Activated T-helper 9 cell treated with anti-CD3 and anti-CD28 coated beads, Interleukin-2, amount 50 U/mL, for 16 hours (primary cell): ENCODE results near the gene CD40LG.

Source experiments
- DNase-seq: peaks from one replicate; pipeline ENCODE4 v3.0.0-alpha.2; 2020; ENCODE audit warnings: low read depth

CD40LG gene

DNA sequence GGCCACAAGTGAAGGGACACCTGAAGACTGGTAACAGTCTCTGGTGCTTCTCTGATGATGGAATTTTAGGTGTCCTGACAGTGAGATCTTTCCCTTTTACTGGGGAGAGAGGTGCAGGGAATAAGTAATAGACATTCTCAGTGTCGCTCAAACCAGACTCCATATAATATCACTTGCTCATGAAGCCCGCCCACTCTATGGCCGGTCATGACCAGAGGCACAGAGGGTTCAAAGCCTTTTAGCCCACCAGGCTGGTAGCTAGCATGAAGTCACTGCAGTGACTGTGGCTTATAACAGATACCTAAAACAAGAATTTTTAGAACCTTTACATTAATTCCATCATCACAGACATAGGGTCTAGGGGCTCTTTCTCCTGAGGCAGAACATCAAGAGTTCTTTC, 2.9 kb downstream of the CD40LG start:
- DNase-seq: no peak

DNA sequence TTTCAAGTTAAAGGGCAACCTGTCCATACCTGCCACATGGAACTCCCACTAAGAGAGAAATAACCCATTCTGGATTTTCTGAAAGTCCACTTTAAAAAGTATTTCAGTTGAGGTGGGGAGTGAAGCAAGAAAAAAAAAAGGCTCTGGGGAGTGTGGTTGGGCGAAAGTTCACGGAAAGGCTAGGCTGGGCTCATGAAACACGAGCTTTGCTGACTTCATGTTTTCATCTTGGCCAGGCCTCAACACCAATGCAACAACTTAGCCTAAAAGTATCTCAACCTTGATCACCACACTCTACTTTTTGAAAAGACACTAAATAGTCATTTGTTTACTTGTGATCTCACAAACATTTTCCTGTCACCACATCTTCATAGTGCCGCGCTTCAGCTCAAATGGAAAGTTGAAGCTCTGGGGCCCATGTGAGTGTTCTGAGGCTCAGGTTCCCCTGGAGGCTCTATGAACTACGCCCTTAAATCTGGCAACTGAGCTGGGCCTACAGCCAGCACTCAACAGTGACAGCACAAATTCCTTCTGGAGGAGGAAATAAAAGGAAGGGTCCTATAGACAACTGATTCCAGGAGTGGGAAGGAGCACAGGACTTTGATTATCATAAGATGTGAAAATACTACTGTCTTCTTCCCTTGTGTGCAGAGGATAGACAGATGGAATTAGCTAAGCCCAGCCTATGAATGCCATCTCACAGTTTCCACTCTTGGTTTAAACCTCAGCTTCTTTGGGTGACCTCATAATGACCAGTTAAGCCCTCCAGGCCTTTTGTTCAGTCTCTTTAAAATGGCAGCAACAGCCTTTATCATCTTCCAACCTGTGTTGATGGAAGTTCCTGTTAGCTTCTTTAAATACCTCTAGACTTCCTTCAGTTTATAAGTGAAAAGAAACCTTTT, 5.1 kb downstream of the CD40LG start:
- DNase-seq: no peak

DNA sequence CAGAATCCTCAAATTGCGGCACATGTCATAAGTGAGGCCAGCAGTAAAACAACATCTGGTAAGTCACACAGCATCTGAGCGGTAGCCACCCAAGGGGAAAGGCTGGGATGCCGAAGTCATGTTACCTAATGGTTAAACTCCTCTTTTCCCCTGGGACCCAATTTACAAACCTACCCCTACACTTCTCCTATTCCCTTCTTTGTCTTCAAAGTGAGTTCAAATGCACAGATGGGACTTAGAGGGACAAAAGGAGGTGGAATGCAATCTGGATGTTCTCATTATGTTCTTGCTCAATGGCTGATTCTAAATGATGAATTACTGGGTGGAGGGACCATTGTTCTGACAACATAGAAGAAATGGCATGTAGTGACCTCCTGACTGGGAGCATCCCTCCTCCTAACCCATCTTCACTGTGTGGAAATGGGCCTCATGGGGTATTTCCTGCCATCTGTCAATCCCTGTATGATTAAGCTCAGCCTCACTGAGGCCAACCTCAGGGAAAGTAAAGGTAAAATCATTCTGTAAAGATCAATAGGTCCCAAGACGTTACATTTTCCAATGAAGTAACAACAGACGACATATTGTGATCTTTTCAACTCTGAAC, 8.5 kb downstream of the CD40LG start:
- DNase-seq: no peak

DNA sequence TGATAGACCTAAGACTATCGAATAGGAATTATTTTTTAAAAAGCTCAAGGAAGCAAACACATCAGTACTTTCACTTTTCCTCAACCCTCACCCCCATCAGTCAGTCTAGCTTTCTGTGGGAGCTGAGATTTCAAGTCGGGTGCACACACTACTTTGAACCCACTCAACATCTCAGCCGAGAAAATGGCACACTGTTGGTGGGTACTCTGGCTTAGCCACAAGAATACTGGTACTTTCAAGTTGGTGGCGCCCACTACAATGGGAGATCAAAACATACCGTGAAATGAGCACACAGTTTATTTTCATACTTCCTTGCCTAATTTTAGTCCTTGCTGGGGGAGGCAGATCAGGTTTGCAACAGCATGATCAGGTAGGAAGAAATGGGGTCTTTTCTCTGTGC, 10.2 kb downstream of the CD40LG start:
- DNase-seq: no peak

DNA sequence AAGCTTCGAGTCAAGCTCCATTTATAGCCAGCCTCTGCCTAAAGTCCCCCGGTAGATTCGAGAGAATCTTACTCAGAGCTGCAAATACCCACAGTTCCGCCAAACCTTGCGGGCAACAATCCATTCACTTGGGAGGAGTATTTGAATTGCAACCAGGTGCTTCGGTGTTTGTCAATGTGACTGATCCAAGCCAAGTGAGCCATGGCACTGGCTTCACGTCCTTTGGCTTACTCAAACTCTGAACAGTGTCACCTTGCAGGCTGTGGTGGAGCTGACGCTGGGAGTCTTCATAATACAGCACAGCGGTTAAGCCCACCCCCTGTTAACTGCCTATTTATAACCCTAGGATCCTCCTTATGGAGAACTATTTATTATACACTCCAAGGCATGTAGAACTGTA, 11.2 kb downstream of the CD40LG start:
- DNase-seq: no peak

DNA sequence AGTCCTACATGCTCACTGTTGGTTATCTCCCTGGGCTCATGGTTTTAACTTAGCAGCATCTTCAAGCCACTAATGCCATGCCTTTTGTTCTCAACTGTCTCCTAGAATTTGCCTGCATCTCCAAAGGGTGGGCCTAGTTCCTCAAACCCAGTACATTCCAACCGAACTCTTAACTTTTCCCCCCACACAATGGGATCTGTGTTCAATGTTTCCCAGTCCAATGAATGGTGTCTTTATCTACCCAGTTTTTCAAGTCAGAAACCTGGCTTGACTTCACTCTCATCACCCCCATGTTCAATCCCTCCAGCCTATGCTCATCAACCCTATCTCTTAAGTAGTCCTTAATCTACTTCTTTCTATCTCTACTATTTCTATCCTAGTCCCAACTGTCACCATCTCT, 12.9 kb downstream of the CD40LG start:
- no peak for DNase-seq

DNA sequence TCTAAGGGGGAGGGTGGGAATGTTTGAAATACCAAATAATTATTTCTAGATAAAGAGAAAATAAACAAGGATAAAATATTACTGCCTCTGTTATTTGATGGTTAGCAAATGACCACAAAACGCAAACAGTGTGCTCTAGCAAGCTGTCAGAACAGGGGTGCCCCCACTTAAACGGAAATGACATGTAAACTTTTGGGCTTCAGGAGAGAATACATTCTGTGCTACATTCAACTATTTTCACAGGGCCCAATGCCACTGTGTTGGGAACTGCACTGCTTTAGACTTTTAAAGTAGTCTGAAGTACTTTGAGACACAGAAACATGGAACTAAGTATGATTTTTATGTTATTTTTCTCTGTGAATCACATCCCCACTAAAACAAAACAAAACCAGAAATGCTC, 14.1 kb downstream of the CD40LG start:
- no peak for DNase-seq

DNA sequence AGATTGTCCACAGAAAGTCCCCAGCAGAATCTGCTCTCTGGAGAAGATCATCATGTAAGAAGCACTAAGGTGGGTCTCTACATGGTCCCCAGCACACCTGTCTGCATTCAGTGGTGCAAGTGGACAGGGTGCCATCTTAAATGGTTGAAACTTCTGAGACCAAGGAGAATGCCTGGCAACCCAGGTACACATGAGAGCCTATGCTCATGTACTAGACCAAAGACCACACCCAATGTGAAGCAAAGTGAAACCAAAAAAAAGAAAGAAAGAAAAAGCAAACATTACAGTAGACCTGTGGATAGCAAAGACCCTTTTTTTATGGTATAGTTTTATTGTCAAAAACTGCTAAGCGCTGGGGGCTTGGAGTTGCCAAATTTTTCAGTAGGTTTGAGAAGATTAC, 15.0 kb downstream of the CD40LG start:
- no peak for DNase-seq

DNA sequence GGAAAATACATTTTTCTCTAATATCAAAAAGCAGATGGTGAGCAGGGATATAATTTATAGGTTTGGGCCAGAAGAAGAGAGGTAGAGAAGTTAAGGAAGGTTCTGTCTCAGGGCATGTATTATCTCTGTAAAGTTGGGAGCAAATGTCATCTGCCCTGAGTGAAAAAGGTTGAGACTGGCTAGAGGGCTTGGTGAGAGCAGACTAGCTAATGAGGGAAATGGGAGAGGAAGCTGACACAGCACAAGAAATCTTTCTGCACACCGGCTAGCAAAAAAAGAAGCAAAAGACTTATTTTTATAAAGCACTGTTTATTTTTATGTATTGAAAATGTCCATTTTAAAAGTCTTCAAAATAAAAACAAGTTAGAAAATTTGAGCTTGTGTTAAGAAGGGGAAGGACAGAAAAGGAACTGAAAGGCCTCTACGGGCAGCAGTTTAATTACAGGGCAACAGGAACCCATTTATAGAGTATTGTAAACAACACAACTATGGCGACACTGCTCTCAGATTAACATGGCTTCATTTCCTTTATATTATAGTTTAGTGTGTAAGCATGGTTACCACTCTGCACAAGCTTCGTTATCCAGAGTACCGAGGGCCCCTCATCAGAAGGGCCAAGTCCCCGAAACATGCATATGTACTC, 17.4 kb downstream of the CD40LG start:
- no peak for DNase-seq

DNA sequence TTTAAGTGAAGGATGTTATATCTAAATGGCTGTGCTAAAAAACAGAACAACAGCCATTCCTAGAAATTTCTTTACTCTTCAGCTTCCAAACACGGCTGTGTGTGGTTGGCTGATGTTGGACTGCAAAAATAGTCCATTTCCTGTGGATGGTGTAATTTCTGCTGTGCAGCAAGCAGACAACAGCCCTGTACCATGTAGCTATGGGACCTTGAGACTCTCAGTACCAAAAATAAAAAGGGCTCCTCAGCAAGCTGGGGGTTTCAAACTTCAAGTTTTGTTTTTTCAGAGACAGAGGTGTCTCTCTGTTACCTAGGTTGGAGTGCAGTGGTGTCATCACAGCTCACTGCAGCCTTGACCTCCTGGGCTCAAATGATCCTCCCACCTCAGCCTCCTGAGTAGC, 18.1 kb downstream of the CD40LG start:
- no peak for DNase-seq

DNA sequence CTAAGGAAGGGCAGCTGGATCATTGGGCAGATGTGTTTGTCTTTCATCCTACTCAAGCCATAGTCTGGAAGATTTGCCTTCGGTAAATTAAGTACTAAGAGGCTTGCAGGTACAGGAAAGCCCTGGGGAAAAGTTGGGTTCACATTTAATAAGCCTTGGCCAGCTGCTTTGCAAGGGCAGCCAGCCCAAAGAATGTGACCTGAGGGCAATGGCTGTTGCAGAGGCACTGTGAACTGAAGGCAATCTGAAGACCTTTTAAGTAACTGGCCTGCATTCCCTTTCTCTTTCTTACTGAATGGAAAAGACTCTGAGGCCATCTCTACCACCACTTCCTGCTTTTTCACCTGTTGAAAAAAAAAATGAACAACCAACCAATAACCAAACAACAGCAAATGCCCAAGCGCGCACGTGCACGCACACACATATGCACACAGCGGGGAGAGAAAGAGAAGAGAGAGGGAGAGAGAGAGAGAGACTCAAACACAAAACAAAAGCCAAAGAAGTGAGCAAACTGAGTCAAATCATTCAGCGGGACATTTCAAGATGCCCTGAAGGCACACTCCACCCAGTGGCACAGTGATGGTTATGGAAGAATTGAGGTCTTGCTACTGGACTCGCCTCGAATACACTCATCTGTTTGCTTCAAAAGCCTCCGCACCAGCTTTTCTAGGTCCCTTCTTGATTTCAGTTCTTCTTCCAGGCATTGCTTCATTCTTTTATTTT, 19.6 kb downstream of the CD40LG start:
- no peak for DNase-seq

DNA sequence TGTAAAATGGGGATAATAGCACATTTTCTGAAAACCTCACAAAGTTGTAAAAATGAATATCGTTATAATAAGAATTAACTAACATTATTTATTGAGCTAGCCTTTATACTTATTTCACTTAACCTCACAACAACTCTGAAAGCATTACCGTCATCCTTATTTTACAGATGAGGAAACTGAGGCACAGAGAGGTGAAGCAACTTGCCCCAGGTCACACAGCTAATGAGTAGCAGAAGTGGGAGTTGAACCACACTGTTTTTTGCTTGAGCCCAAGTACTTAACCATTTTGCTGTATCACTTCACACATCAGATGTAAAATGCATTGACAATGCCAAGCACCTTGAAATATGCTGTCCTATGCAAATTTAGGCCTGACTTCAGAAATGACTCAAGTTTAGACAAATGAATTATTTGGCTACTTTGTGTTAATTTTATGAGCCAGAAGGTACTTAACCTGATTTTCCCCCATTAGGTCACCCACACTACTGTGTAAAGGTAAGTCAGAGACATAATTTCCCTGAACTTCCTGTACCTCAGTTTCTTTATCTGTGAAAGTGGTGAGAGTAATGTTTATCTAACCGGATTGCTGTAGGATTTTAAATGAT, 23.1 kb downstream of the CD40LG start:
- no peak for DNase-seq

DNA sequence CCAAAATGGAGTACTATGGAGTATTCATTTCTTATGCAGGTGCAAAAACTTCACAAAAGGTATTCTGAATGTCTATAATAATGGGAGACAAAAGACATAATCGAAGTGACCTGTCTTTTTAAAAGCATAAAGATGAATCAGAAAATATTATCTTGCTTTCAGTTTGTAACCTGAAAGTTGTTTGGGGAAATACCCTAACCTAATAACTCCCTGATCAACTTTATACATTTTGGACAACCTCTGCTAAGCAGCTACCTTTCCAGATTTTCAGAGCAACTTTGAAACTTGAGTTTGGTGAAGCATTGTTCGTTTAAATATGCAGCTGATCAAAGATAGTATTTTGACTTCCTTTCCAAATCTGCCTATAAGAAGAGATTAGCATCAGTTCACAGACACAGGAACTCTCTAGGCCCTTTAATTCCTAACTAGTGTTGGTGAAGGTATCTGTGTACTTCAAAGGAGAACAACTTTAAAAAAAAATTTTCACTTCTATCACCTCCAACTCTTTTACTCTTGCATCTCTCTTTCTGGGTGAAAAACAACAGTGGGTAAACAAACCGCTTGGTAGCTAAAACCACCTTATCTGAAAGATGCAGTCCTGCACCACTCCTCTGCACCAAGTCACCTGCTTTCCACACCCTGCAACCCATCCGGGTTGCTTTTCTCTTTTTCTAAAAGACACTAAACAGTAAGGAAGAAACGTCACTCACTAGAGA, 26.5 kb downstream of the CD40LG start:
- DNase-seq: no peak

DNA sequence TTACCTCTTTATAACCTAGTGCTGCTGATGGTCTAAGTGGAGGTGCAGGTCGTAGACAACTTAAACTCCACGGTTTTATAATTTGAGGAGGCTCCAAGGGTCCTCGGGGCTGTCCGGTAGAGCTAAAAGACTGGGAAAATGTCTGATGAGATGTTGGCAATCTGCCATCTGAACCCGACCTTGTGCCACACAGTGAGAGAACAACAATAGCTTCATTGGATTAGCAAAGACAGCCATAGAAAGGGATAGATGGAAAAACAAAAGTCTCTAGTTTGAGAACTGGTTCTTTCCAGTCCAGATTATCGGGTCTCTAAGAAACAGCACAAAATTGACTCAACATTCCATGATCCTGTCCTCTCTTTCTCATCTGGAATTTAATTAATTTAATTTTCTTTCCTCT, 31.6 kb downstream of the CD40LG start:
- no peak for DNase-seq

DNA sequence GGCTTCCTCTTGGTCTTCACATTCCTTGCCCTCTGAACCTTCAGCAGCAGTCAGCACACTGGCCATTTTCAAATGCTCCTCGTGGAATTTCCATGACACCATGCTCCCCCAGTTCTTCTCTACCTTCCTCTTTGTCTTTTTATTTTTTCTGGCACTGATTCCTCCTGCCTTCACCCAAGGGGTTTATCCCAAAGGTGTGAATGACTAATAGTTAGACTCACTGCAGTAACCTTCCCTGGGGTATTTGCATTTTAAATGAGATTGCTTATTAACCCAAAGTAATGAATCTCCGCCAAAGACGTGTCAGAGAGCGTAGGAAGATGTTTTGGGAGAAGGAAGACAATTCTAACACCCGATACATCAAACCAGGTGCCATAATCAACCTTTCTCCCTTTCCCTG, 36.2 kb downstream of the CD40LG start:
- no peak for DNase-seq

DNA sequence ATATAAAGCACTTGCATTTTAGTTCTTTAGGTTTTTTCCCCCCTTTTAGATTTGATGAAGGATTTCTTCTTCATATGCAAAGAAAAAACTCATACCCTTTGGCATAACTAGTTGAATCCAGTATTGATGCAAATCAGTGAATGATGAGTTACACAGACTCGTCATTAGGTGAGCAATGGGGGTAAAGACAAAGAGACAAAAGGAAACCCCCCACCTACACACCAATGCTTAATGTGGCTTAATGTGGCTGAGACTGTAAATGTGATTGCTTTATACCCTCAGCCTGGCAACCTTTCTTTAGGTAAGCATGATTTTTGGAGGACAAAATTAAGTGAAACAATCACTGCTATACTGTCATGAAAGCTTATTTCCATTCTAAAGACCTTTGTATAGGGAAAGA, 39.5 kb downstream of the CD40LG start:
- no peak for DNase-seq

DNA sequence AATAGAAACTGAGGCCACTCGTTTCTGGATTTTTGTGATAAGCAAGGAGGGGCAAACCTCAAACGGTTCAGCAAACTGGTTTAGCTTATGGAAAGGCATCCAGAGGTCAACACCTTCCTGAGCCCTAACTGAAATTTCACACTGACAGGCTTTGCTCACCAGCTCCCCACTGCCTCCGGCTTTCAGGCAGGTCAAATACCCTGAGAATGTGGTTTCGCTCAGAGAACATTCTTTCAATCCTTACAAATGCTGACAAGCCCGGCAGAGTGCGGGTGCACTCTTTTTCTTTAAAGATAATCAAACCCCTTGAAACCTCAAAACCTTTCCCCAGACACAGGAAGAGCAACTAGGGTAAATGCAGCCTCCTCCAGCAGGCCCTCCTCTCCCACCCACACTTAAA, 41.5 kb downstream of the CD40LG start:
- DNase-seq: no peak

DNA sequence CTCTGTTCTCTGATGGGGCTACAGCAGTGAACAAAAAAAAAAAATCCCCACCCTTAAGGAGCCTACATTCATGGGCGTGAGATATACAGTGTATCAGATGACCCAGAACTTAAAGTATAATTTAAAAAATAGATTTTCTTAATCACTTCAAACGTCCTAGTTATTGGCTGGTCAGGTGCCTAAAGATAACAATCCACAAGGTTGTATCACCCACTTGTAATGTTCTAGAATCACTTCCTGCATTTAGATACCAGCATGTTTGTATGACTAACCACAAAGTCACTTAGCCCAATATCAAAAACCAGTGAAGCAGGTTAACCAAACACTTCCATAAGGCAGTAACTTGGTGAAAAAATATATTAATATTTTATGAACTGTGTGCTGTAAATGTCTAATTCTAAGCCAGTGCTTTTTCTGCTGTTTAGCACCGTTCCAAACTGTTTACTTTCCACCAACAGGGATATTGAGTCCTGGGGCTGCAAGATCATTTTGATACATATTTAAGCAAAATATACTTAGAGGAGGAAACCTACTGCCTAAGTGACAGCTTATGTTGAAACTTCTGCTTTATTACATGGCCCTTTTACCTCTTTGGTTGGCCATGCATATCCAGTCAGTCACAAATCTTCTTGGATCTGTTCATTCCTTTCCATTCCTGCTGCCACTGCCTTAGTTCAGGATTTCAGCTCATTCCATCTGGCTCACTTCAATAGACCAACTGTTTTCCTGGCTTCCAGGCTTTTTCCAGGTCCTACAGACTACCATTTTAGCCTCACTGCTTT, 43.3 kb downstream of the CD40LG start:
- no peak for DNase-seq

DNA sequence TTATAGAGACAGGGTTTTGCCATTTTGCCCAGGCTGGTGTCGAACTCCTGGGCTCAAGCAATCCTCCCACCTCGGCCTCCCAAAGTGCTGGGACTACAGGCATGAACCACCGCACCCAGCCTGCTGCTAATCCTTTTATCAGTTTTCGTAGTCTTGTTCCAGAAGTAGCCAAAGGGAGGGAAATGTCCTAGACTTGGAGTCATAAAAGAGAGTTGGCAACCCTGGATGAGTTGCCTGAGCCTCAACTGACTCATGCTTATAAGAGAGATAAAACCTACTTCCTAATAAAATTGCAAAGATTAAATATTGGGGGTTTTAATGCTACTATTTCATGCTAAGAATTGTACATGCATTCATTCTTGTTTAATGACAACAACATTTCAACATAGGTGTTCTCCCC, 44.3 kb downstream of the CD40LG start:
- no peak for DNase-seq

DNA sequence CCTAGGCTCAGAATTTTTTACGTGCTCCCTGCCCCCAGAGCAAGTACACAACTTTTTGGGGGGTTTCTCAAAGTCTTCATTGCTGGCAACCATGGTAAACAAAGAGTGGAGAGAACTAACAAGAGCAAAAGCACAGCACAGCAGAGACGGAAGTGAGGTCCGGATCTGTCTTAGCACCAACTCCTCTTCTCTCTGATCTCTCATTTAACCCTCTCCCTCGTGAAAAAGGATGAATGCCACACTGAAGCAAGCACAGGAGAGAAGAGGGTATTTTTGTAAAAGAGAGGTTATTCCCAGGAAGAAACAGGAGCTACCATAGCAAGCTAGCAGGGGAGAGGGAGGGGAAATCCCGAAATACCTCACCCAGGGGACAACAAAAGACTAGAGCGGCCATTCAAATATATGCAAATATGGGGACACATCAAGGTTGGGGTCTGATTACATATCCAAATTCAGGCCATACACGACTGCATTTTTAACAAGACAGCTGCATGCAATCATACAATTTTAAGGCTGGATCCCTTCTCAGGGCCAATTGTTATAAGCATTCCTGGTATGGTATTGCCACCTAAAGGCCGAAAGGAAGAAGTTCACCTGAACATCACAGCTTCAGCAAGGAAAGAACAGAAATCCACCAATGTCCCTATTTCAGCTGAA, 46.6 kb downstream of the CD40LG start:
- no peak for DNase-seq
